ENCODE data around the gene TUBD1. TPM values are rescaled to one million over a fixed set of nuclear protein-coding genes. Genes with fewer than 3 reads are reported as not detected.

The TUBD1 gene
- total RNA-seq, 1 experiment from 2014 or later = 12.6 TPM

GRCh38 chr17:59828478-59828760 is 64.3 kb downstream of the TUBD1 start:
- intact Hi-C loops (cut with micrococcal nuclease; ENCODE audit: unreplicated experiment) = loop anchor here (2.0 kb wide), 1 partner anchor 22 kb away; no protein-coding TSS in a partner anchor
- no peaks in the 10 kb centered on the region for H3K27me3 Mint-ChIP-seq (ENCODE audit: unreplicated experiment)
- CTCF ChIA-PET = interaction anchor here (0.6 to 2.3 kb wide), 6 partner anchors 9 to 705 kb away, joined by 3 to 14 read pairs (median 6); no protein-coding TSS in a partner anchor
- peak overlapping the region; percentile 97 for H3K27ac Mint-ChIP-seq (ENCODE audit: unreplicated experiment)
- no peaks in the 10 kb centered on the region for H3K9me3 Mint-ChIP-seq (ENCODE audit: low read depth, unreplicated experiment)
- no TSS peak for BruUV-seq (replicated peaks)
- H3K36me3 Mint-ChIP-seq (ENCODE audit: insufficient read depth, unreplicated experiment) = peaks cover 43% of the 10 kb centered on the region
- H3K4me1 Mint-ChIP-seq (ENCODE audit: low read depth, unreplicated experiment) = peaks cover 16% of the 10 kb centered on the region
- no peak for DNase-seq
- peak overlapping the region; percentile 49 for H3K4me3 Mint-ChIP-seq (ENCODE audit: low read depth, unreplicated experiment)
- TF ChIP-seq CTCF (IDR thresholded peaks at IDR 0.05; ENCODE audit: unreplicated experiment) = no peak

- peak; percentile 35 for DNase-seq
- peak overlapping the region; percentile 34 for H3K4me3 Mint-ChIP-seq (ENCODE audit: low read depth, unreplicated experiment)
- CTCF ChIA-PET = interaction anchor here (1.0 to 2.3 kb wide), 5 partner anchors 10 to 74 kb away, joined by 3 to 14 read pairs (median 7); no protein-coding TSS in a partner anchor
- intact Hi-C loops (cut with micrococcal nuclease; ENCODE audit: unreplicated experiment) = loop anchor here (2.0 kb wide), 1 partner anchor 21 kb away; no protein-coding TSS in a partner anchor
- peaks cover 44% of the 10 kb centered on the region for H3K36me3 Mint-ChIP-seq (ENCODE audit: insufficient read depth, unreplicated experiment)
- H3K4me1 Mint-ChIP-seq (ENCODE audit: low read depth, unreplicated experiment) = peaks cover 16% of the 10 kb centered on the region
- TF ChIP-seq CTCF (IDR thresholded peaks at IDR 0.05; ENCODE audit: unreplicated experiment) = no peak
- BruUV-seq (replicated peaks) = TSS peak; percentile 90
- no peaks in the 10 kb centered on the region for H3K27me3 Mint-ChIP-seq (ENCODE audit: unreplicated experiment)
- H3K27ac Mint-ChIP-seq (ENCODE audit: unreplicated experiment) = peak overlapping the region; percentile 97
- H3K9me3 Mint-ChIP-seq (ENCODE audit: low read depth, unreplicated experiment) = no peaks in the 10 kb centered on the region
These were observed 64.8 kb downstream of the TUBD1 start for GRCh38 chr17:59827721-59828477.

GRCh38 chr17:59826706-59827453 is 65.9 kb downstream of the TUBD1 start:
- DNase-seq = no peak

More at GRCh38 chr17:59826706-59827453, 65.9 kb downstream of the TUBD1 start:
- BruUV-seq (replicated peaks) = no TSS peak
- CTCF ChIA-PET = interaction anchor here (1.1 to 2.0 kb wide), 2 partner anchors 40 to 44 kb away, joined by 3 to 9 read pairs; no protein-coding TSS in a partner anchor
- Mint-ChIP-seq H3K4me3 (ENCODE audit: low read depth, unreplicated experiment) (peak overlapping the region; percentile 24), H3K9me3 (ENCODE audit: low read depth, unreplicated experiment) (no peaks in the 10 kb centered on the region), H3K36me3 (ENCODE audit: insufficient read depth, unreplicated experiment) (peaks cover 46% of the 10 kb centered on the region), H3K4me1 (ENCODE audit: low read depth, unreplicated experiment) (peaks cover 16% of the 10 kb centered on the region), H3K27ac (ENCODE audit: unreplicated experiment) (peak overlapping the region; percentile 92), H3K27me3 (ENCODE audit: unreplicated experiment) (no peaks in the 10 kb centered on the region)
- intact Hi-C loops (cut with micrococcal nuclease; ENCODE audit: unreplicated experiment) = no loop called here
- TF ChIP-seq CTCF (IDR thresholded peaks at IDR 0.05; ENCODE audit: unreplicated experiment) = no peak

All from Calu3 (cell line).